HCT116 (cell line): ENCODE data around the gene TRIP13. TPM values are rescaled to one million over a fixed set of nuclear protein-coding genes. Genes with fewer than 3 reads are reported as not detected.

Experiments
- ATAC-seq: fragments of 200-7000 bp; cut with Tn5 transposase; 2 replicates; pipeline ENCODE4 v1.9.1; 2020; ENCODE audit warnings: mild to moderate bottlenecking, moderate library complexity
- BruUV-seq: library from RNA; stranded (reverse); fragments of 400-500 nt; replicated peaks from 2 replicates; lab custom pipeline; 2021; lab: Mats Ljungman, UMichigan
- CTCF ChIA-PET: fragments of 300-600 bp; sonication (Branson Sonifier 250); formaldehyde crosslinking; loops from one replicate; lab custom pipeline; 2021; ENCODE audit warnings: antibody characterized with exemption; lab: Charles Lee
- POLR2A ChIA-PET: fragments of 300-600, 350-600 bp; sonication (Branson Sonifier 250); formaldehyde crosslinking; loops from one replicate; lab custom pipeline; 2021; ENCODE audit warnings: antibody characterized with exemption; lab: Charles Lee
- RAD21 ChIA-PET, 2 experiments: fragments of 300-600 bp; sonication (Branson Sonifier 250); formaldehyde crosslinking; loops; one replicate each; lab custom pipeline; 2023; ENCODE audit warnings: low total read pairs in 2 of 2; ENCODE audit not compliant: uncharacterized antibody in 2 of 2, unreplicated experiment in 2 of 2, low non-redundant PET in 1 of 2; lab: Charles Lee
- DNase-seq: peaks from one replicate; pipeline ENCODE4 v3.0.0-alpha.2; 2010; ENCODE audit warnings: low read depth, low spot score
- H2AFZ ChIP-seq: fragments of 200-600 bp; shearing (Covaris generic), sonication (generic); 2 replicates; pipeline ENCODE4 v1.6.1; 2017; ENCODE audit warnings: low read depth, mixed run types, mixed read lengths, antibody characterized with exemption, low read length; ENCODE audit not compliant: poor library complexity, severe bottlenecking
- H3K27ac ChIP-seq: 2 replicates; pipeline ENCODE4 v1.5.1; 2012; ENCODE audit warnings: low read depth, low read length
- H3K27me3 ChIP-seq: fragments of 200-600 bp; sonication (generic); 2 replicates; pipeline ENCODE4 v1.6.1; 2016; ENCODE audit warnings: mixed run types, low read length, mixed read lengths; ENCODE audit not compliant: insufficient read depth
- H3K36me3 ChIP-seq, 2 experiments: fragments of 200-500 bp in 1 of 2; fragments of 200-600 bp in 1 of 2; sonication (Bioruptor generic) in 1 of 2; sonication (generic) in 1 of 2; 2 replicates each; pipeline versions ENCODE4 v1.5.1 to v1.6.1; 2014 to 2016; ENCODE audit warnings: low read length in 2 of 2, inconsistent platforms in 1 of 2, mixed read lengths in 1 of 2, mixed run types in 1 of 2; ENCODE audit not compliant: insufficient read depth in 2 of 2, control insufficient read depth in 1 of 2
- H3K4me1 ChIP-seq, 2 experiments: fragments of 200-600 bp in 1 of 2; sonication (generic) in 1 of 2; 2 replicates each; pipeline versions ENCODE4 v1.5.1 to v1.6.1; 2012 to 2017; ENCODE audit warnings: low read length in 2 of 2, inconsistent platforms in 1 of 2, mild to moderate bottlenecking in 1 of 2, mixed read lengths in 1 of 2, mixed run types in 1 of 2, moderate library complexity in 1 of 2; ENCODE audit not compliant: insufficient read depth in 2 of 2, control insufficient read depth in 1 of 2
- H3K4me2 ChIP-seq: fragments of 200-600 bp; sonication (generic); 2 replicates; pipeline ENCODE4 v1.6.1; 2017; ENCODE audit warnings: mixed run types, low read length, mixed read lengths
- H3K4me3 ChIP-seq, 2 experiments: fragments of 200-600 bp in 1 of 2; sonication (generic) in 1 of 2; replicated peaks in 1 of 2; 2 replicates each; pipeline ENCODE4 v1.5.1; 2011 to 2016; ENCODE audit warnings: low read length in 2 of 2, control low read depth in 1 of 2, low read depth in 1 of 2, mild to moderate bottlenecking in 1 of 2, mixed read lengths in 1 of 2, mixed run types in 1 of 2
- H3K79me2 ChIP-seq: fragments of 200-600 bp; sonication (generic); 2 replicates; pipeline ENCODE4 v1.6.1; 2017; ENCODE audit warnings: mild to moderate bottlenecking, mixed run types, low read length, moderate library complexity, mixed read lengths; ENCODE audit not compliant: insufficient read depth
- H3K9ac ChIP-seq: fragments of 200-600 bp; sonication (generic); 2 replicates; pipeline ENCODE4 v1.6.1; 2016; ENCODE audit warnings: low read length, mixed read lengths
- H3K9me2 ChIP-seq: fragments of 200-600 bp; sonication (generic), shearing (Covaris generic); 2 replicates; pipeline ENCODE4 v1.6.1; 2017; ENCODE audit warnings: mixed run types, mild to moderate bottlenecking, moderate library complexity; ENCODE audit not compliant: insufficient read depth
- H3K9me3 ChIP-seq, 2 experiments: fragments of 200-500 bp in 1 of 2; fragments of 200-600 bp in 1 of 2; sonication (Bioruptor generic) in 1 of 2; sonication (generic) in 1 of 2; 2 replicates each; pipeline ENCODE4 v1.6.1; 2014 to 2017; ENCODE audit warnings: low read length in 2 of 2, mixed read lengths in 2 of 2, inconsistent platforms in 1 of 2, low read depth in 1 of 2, mild to moderate bottlenecking in 1 of 2, mixed run types in 1 of 2, moderate library complexity in 1 of 2; ENCODE audit not compliant: control insufficient read depth in 1 of 2, insufficient read depth in 1 of 2
- H4K20me1 ChIP-seq: fragments of 200-600 bp; sonication (generic), shearing (Covaris generic); 2 replicates; pipeline ENCODE4 v1.6.1; 2017; ENCODE audit warnings: mixed run types, mild to moderate bottlenecking, moderate library complexity; ENCODE audit not compliant: insufficient read depth
- ATF3 ChIP-seq: IDR thresholded peaks from 2 replicates; pipeline ENCODE4 v1.6.1; 2012
- CBX3 ChIP-seq: IDR thresholded peaks from 2 replicates; pipeline ENCODE4 v1.6.1; 2012; ENCODE audit warnings: low read depth
- CEBPB ChIP-seq: IDR thresholded peaks from 2 replicates; pipeline ENCODE4 v1.6.1; 2012; ENCODE audit warnings: low read depth
- CTCF ChIP-seq, 3 experiments: fragments of 200-600 bp in 1 of 3; sonication (generic) in 1 of 3; IDR thresholded peaks in 2 of 3; conservative IDR thresholded peaks in 1 of 3; 2 replicates each; pipeline ENCODE4 v1.5.1; 2012 to 2017; ENCODE audit warnings: low read depth in 2 of 3, low read length in 2 of 3, antibody characterized with exemption in 1 of 3, borderline replicate concordance in 1 of 3, control low read depth in 1 of 3, mild to moderate bottlenecking in 1 of 3, mixed read lengths in 1 of 3, mixed run types in 1 of 3, moderate library complexity in 1 of 3; ENCODE audit not compliant: insufficient read depth in 1 of 3
- EGR1 ChIP-seq: IDR thresholded peaks from 2 replicates; pipeline ENCODE4 v1.6.1; 2012; ENCODE audit warnings: low read depth
- ELF1 ChIP-seq: IDR thresholded peaks from 2 replicates; pipeline ENCODE4 v1.6.1; 2012; ENCODE audit warnings: low read depth, borderline replicate concordance
- EZH2phosphoT487 ChIP-seq: fragments of 200-600 bp; IDR thresholded peaks from 2 replicates; pipeline ENCODE4 v1.6.1; 2018; ENCODE audit warnings: antibody characterized with exemption, borderline replicate concordance
- JUND ChIP-seq: IDR thresholded peaks from 2 replicates; pipeline ENCODE4 v1.6.1; 2012
- MAX ChIP-seq: IDR thresholded peaks from 2 replicates; pipeline ENCODE4 v1.6.1; 2012
- POLR2A ChIP-seq: IDR thresholded peaks from 2 replicates; pipeline ENCODE4 v1.7.0; 2011; ENCODE audit warnings: borderline replicate concordance; ENCODE audit not compliant: insufficient read depth, insufficient read length; ENCODE audit errors: extremely low read depth
- RAD21 ChIP-seq: IDR thresholded peaks from 2 replicates; pipeline ENCODE4 v1.6.1; 2012; ENCODE audit warnings: low read depth, mild to moderate bottlenecking
- SP1 ChIP-seq: IDR thresholded peaks from 2 replicates; pipeline ENCODE4 v1.6.1; 2012; ENCODE audit warnings: low read depth
- SRF ChIP-seq: IDR thresholded peaks from 2 replicates; pipeline ENCODE4 v1.6.1; 2012; ENCODE audit warnings: low read depth
- TCF7L2 ChIP-seq: IDR thresholded peaks from 2 replicates; pipeline ENCODE4 v1.7.0; 2011; ENCODE audit warnings: borderline replicate concordance, inconsistent platforms; ENCODE audit not compliant: insufficient read depth, insufficient read length; ENCODE audit errors: extremely low read depth
- ZBTB33 ChIP-seq: IDR thresholded peaks from 2 replicates; pipeline ENCODE4 v1.6.1; 2011; ENCODE audit warnings: mild to moderate bottlenecking, low read length, moderate library complexity; ENCODE audit not compliant: insufficient replicate concordance; ENCODE audit errors: extremely low read depth
- ZFX ChIP-seq: fragments of 450-650 bp; IDR thresholded peaks from 2 replicates; pipeline ENCODE4 v1.6.1; 2017
- intact Hi-C: fragments of 100-400 bp; cut with micrococcal nuclease; formaldehyde crosslinking; loops from 2 replicates; pipeline ENCODE4 v1.10.0; 2022
- total RNA-seq: library from RNA; stranded (reverse); gene quantifications from one replicate; pipeline ENCODE4 v1.2.1, GENCODE V29; 2021; ENCODE audit not compliant: unreplicated experiment

Gene TRIP13
- total RNA-seq, 1 experiment from 2014 or later, result 45.0 TPM

- no peaks in the 10 kb centered on the region for H3K4me1 ChIP-seq
- CTCF ChIA-PET, result interaction anchor here (1.4 to 1.6 kb wide), 2 partner anchors 8 to 25 kb away, joined by 5 read pairs; no protein-coding TSS in a partner anchor
- no peaks in the 10 kb centered on the region for H3K79me2 ChIP-seq
- H3K9me2 ChIP-seq, result no peaks in the 10 kb centered on the region
- TF ChIP-seq ATF3 (no peak), POLR2A (no peak), EZH2phosphoT487 (no peak), JUND (no peak), SP1 (no peak)
- 0 out of 4 replicates have a peak, but pooled peaks cover 0 to 5% of the 10 kb centered on the region in 2 experiments for H3K9me3 ChIP-seq
- no peak overlapping the region for H2AFZ ChIP-seq
- H3K36me3 ChIP-seq, result no peaks in the 10 kb centered on the region
- no peaks in the 10 kb centered on the region for H4K20me1 ChIP-seq
- DNase-seq, result no peak
- no peak overlapping the region for H3K4me3 ChIP-seq
- RAD21 ChIA-PET, result no interaction called here
- POLR2A ChIA-PET, result no interaction called here
- no TSS peak for BruUV-seq
- H3K27ac ChIP-seq, result no peak overlapping the region
- intact Hi-C loops, result no loop called here
- H3K9ac ChIP-seq, result no peak overlapping the region
- no peak overlapping the region for H3K4me2 ChIP-seq
- no peak for ATAC-seq
- peaks cover 32% of the 10 kb centered on the region for H3K27me3 ChIP-seq
Observed at GRCh38 chr5:948472-949274, 56.0 kb downstream of the TRIP13 start.

- no peaks in the 10 kb centered on the region for H4K20me1 ChIP-seq
- no peak for TF ChIP-seq ELF1
- no peak for TF ChIP-seq ATF3
- TF ChIP-seq ZBTB33, result no peak
- TF ChIP-seq MAX, result no peak
- no peak for TF ChIP-seq EGR1
- TF ChIP-seq JUND, result no peak
- no peak for TF ChIP-seq EZH2phosphoT487
- TF ChIP-seq CTCF (IDR thresholded peaks at IDR 0.05 in 2 of 3, conservative IDR thresholded peaks at IDR 0.05 in 1 of 3; ENCODE audit: borderline replicate concordance in 1 of 3, insufficient read depth in 1 of 3, low read depth in 2 of 3, low read length in 2 of 3), result no peak
- TF ChIP-seq CEBPB, result no peak
- TF ChIP-seq POLR2A, result no peak
- no peak for TF ChIP-seq TCF7L2
- no peak for TF ChIP-seq RAD21
- TF ChIP-seq ZFX, result no peak
- no peak for TF ChIP-seq CBX3
- TF ChIP-seq SRF, result no peak
Observed at GRCh38 chr5:949275-949543, 56.5 kb downstream of the TRIP13 start.

More at GRCh38 chr5:949275-949543, 56.5 kb downstream of the TRIP13 start:
- intact Hi-C loops, result no loop called here
- Histone ChIP-seq H3K4me1 (no peaks in the 10 kb centered on the region), H3K36me3 (no peaks in the 10 kb centered on the region), H3K27me3 (peaks cover 30% of the 10 kb centered on the region), H3K27ac (no peak overlapping the region), H3K4me2 (no peak overlapping the region), H3K79me2 (no peaks in the 10 kb centered on the region), H3K9me3 (0 out of 4 replicates have a peak, but pooled peaks cover 0 to 5% of the 10 kb centered on the region in 2 experiments), H3K9me2 (no peaks in the 10 kb centered on the region), H3K4me3 (no peak overlapping the region), H2AFZ (no peak overlapping the region), H3K9ac (no peak overlapping the region)
- BruUV-seq, result no TSS peak
- RAD21 ChIA-PET, result no interaction called here
- CTCF ChIA-PET, result interaction anchor here (1.4 to 1.6 kb wide), 2 partner anchors 8 to 25 kb away, joined by 5 read pairs; no protein-coding TSS in a partner anchor
- ATAC-seq, result no peak
- POLR2A ChIA-PET, result no interaction called here
- no peak for DNase-seq
